Breast epithelium (tissue), 4 donors: ENCODE measurements around the gene HSD17B2. TPM values are rescaled to one million over a fixed set of nuclear protein-coding genes. Genes with fewer than 3 reads are reported as not detected.
A peak's percentile ranks its signal among the peaks of the same experiment; 100 is the strongest.

ENCODE experiments used
- DNase-seq, 2 donors: peaks; one replicate each; pipeline ENCODE4 v3.0.0-alpha.2; 2019; ENCODE audit warnings: low spot score in 2 of 2
- H3K27ac ChIP-seq, 2 donors: fragments of 200-600 bp; sonication (generic) in 1 of 2; one replicate each; pipeline ENCODE4 v1.5.1; 2016 to 2019; ENCODE audit warnings: mild to moderate bottlenecking in 1 of 2
- H3K27me3 ChIP-seq, 2 donors: fragments of 200-600 bp; sonication (generic) in 1 of 2; one replicate each; pipeline versions ENCODE4 v1.5.1 to v1.6.0; 2017 to 2019; ENCODE audit warnings: control low read depth in 1 of 2, mild to moderate bottlenecking in 1 of 2
- H3K36me3 ChIP-seq: fragments of 200-600 bp; one replicate; pipeline ENCODE4 v1.5.1; 2019
- H3K4me1 ChIP-seq, 2 donors: fragments of 200-600 bp; sonication (generic); one replicate each; pipeline ENCODE4 v1.5.1; 2016 to 2019; ENCODE audit warnings: control low read depth in 1 of 2
- H3K4me3 ChIP-seq, 3 donors: fragments of 200-600 bp; sonication (generic); 1 replicate in 2 of 3; 2 replicates in 1 of 3; pipeline ENCODE4 v1.5.1; 2016 to 2019; ENCODE audit warnings: mild to moderate bottlenecking in 3 of 3, moderate library complexity in 2 of 3
- H3K9me3 ChIP-seq, 2 donors: fragments of 200-600 bp; sonication (generic) in 1 of 2; one replicate each; pipeline ENCODE4 v1.5.1; 2016 to 2019; ENCODE audit warnings: control low read depth in 1 of 2
- CTCF ChIP-seq, 3 donors: fragments of 450-650 bp; IDR thresholded peaks; one replicate each; pipeline ENCODE4 v1.5.1; 2016 to 2017; ENCODE audit warnings: antibody characterized with exemption in 3 of 3, mild to moderate bottlenecking in 3 of 3, moderate library complexity in 3 of 3
- POLR2A ChIP-seq: fragments of 450-650 bp; IDR thresholded peaks from one replicate; pipeline ENCODE4 v1.6.1; 2016; ENCODE audit warnings: antibody characterized with exemption, mild to moderate bottlenecking, moderate library complexity
- POLR2AphosphoS5 ChIP-seq, 3 donors: sonication (generic); formaldehyde crosslinking; IDR thresholded peaks; one replicate each; pipeline ENCODE4 v1.6.1; 2017; ENCODE audit warnings: antibody characterized with exemption in 3 of 3
- intact Hi-C: fragments of 100-400 bp; cut with DNase I; formaldehyde crosslinking; loops from one replicate; pipeline ENCODE4 v1.15.1; 2023; ENCODE audit warnings: low total_unique reads
- total RNA-seq, 3 donors: library from RNA; depleted of rRNA; stranded (reverse); fragments of >200 nt; gene quantifications; one replicate each; pipeline ENCODE4 v1.1.0, GENCODE V29; 2016

Gene HSD17B2
- total RNA-seq, 3 donors from 2014 or later, result 4.5 to 8.8 TPM; not detected in 1

GRCh38 chr16:82056550-82056896, 21.5 kb downstream of the HSD17B2 start:
- DNase-seq, result no peak
- H3K27ac ChIP-seq, result peak overlapping the region in 1 of 2 donors; percentile 46
- no peaks in the 10 kb centered on the region for H3K4me1 ChIP-seq
- no peaks in the 10 kb centered on the region for H3K9me3 ChIP-seq
- no peak for TF ChIP-seq POLR2AphosphoS5 (IDR thresholded peaks at IDR 0.05)
- TF ChIP-seq CTCF (IDR thresholded peaks at IDR 0.05), result no peak
- no peak for TF ChIP-seq POLR2A
- intact Hi-C loops, result no loop called here
- peaks cover 0 to 4% of the 10 kb centered on the region in 2 donors for H3K27me3 ChIP-seq
- no peaks in the 10 kb centered on the region for H3K36me3 ChIP-seq
- no peak overlapping the region for H3K4me3 ChIP-seq

- TF ChIP-seq POLR2A (no peak), POLR2AphosphoS5 (IDR thresholded peaks at IDR 0.05) (no peak), CTCF (IDR thresholded peaks at IDR 0.05) (no peak)
- intact Hi-C loops, result no loop called here
- H3K9me3 ChIP-seq, result no peaks in the 10 kb centered on the region
- no peak overlapping the region for H3K4me3 ChIP-seq
- DNase-seq, result peak in 1 of 2 donors; percentile 32
- H3K27me3 ChIP-seq, result no peaks in the 10 kb centered on the region
- no peaks in the 10 kb centered on the region for H3K36me3 ChIP-seq
- H3K27ac ChIP-seq, result no peak overlapping the region
- no peaks in the 10 kb centered on the region for H3K4me1 ChIP-seq
These were observed 24.3 kb downstream of the HSD17B2 start for GRCh38 chr16:82059161-82059982.

GRCh38 chr16:82059983-82060421, 24.9 kb downstream of the HSD17B2 start:
- no peaks in the 10 kb centered on the region for H3K9me3 ChIP-seq
- TF ChIP-seq POLR2A (no peak), POLR2AphosphoS5 (IDR thresholded peaks at IDR 0.05) (no peak), CTCF (IDR thresholded peaks at IDR 0.05) (no peak)
- no peaks in the 10 kb centered on the region for H3K27me3 ChIP-seq
- H3K4me3 ChIP-seq, result no peak overlapping the region
- H3K27ac ChIP-seq, result no peak overlapping the region
- H3K4me1 ChIP-seq, result no peaks in the 10 kb centered on the region
- intact Hi-C loops, result no loop called here
- H3K36me3 ChIP-seq, result no peaks in the 10 kb centered on the region
- no peak for DNase-seq

GRCh38 chr16:82061861-82062525, 26.9 kb downstream of the HSD17B2 start:
- DNase-seq, result no peak
- intact Hi-C loops, result no loop called here
- no peak for TF ChIP-seq POLR2A
- H3K9me3 ChIP-seq, result no peaks in the 10 kb centered on the region
- no peaks in the 10 kb centered on the region for H3K4me1 ChIP-seq
- no peak overlapping the region for H3K27ac ChIP-seq
- no peaks in the 10 kb centered on the region for H3K36me3 ChIP-seq
- H3K4me3 ChIP-seq, result no peak overlapping the region
- no peaks in the 10 kb centered on the region for H3K27me3 ChIP-seq

GRCh38 chr16:82062645-82063058, 27.6 kb downstream of the HSD17B2 start:
- no peak for DNase-seq
- Histone ChIP-seq H3K4me3 (no peak overlapping the region), H3K27me3 (no peaks in the 10 kb centered on the region), H3K9me3 (no peaks in the 10 kb centered on the region), H3K4me1 (no peaks in the 10 kb centered on the region), H3K27ac (no peak overlapping the region), H3K36me3 (no peaks in the 10 kb centered on the region)
- intact Hi-C loops, result no loop called here
- TF ChIP-seq POLR2AphosphoS5 (IDR thresholded peaks at IDR 0.05), result no peak
- TF ChIP-seq CTCF (IDR thresholded peaks at IDR 0.05), result no peak
- TF ChIP-seq POLR2A, result no peak
